ENCODE measurements around the gene ACVR1B.

ACVR1B gene

DNA sequence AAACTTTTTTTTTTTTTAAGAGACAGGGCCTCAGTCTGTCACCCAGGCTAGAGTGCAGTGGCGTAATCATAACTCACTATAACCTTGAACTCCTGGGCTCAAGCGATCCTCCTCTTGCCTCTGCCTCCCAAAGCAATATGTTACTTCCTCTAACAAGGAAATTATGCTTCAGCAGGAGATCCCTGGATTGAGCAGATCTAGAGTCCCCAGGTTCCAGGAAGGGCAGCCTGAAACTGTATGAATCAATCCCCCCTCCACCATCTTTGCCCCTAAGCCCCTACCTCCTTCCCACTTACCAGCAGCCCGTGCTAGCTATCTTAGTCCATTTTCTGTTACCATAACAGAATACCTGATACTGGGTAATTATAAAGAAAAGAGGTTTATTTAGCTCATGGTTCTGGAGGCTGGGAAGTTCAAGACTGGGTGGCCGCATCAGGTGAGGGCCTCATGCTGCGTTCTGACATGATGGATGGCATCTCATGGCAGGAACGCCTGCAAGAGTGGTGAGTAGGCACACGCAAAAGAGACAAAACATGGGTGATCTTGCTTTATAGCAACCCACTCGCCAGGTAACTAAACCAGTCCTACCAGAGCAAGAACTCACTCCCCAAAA lies 60.2 kb downstream of the ACVR1B start:
- Histone ChIP-seq H3K4me2 (ENCODE audit: insufficient read depth, low read length) (no peak overlapping the region), H3K4me1 (ENCODE audit: insufficient read depth, low read length) (peaks cover 20% of the 10 kb centered on the region), H3K36me3 (ENCODE audit: insufficient read depth, low read length) (no peaks in the 10 kb centered on the region), H3K27ac (ENCODE audit: low read length) (no peak overlapping the region), H3K9ac (ENCODE audit: low read depth, low read length) (no peak overlapping the region), H3K27me3 (ENCODE audit: insufficient read depth, low read length, poor library complexity) (peaks cover 25% of the 10 kb centered on the region), H3K79me2 (ENCODE audit: insufficient read depth, low read length) (no peaks in the 10 kb centered on the region), H4K20me1 (ENCODE audit: insufficient read depth, low read length) (peaks cover 4% of the 10 kb centered on the region; the same call in 1 of the 2 replicates), H3K9me3 (ENCODE audit: insufficient read depth, low read length, severe bottlenecking) (no peaks in the 10 kb centered on the region), H3K4me3 (ENCODE audit: low read depth in 1 of 2, low read length in 2 of 2) (no peak overlapping the region), H2AFZ (ENCODE audit: low read depth, low read length) (no peak overlapping the region)
- no peak for TF ChIP-seq EZH2 (IDR thresholded peaks at IDR 0.05; ENCODE audit: borderline replicate concordance, low read depth, low read length, severe bottlenecking)
- TF ChIP-seq, protein P1, sequence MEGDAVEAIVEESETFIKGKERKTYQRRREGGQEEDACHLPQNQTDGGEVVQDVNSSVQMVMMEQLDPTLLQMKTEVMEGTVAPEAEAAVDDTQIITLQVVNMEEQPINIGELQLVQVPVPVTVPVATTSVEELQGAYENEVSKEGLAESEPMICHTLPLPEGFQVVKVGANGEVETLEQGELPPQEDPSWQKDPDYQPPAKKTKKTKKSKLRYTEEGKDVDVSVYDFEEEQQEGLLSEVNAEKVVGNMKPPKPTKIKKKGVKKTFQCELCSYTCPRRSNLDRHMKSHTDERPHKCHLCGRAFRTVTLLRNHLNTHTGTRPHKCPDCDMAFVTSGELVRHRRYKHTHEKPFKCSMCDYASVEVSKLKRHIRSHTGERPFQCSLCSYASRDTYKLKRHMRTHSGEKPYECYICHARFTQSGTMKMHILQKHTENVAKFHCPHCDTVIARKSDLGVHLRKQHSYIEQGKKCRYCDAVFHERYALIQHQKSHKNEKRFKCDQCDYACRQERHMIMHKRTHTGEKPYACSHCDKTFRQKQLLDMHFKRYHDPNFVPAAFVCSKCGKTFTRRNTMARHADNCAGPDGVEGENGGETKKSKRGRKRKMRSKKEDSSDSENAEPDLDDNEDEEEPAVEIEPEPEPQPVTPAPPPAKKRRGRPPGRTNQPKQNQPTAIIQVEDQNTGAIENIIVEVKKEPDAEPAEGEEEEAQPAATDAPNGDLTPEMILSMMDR (IDR thresholded peaks at IDR 0.05; ENCODE audit: borderline replicate concordance, extremely low read depth, low read length, poor library complexity, severe bottlenecking) = no peak
- DNase-seq = no peak
- no peak for ATAC-seq (ENCODE audit: insufficient read depth, low read depth)

DNA sequence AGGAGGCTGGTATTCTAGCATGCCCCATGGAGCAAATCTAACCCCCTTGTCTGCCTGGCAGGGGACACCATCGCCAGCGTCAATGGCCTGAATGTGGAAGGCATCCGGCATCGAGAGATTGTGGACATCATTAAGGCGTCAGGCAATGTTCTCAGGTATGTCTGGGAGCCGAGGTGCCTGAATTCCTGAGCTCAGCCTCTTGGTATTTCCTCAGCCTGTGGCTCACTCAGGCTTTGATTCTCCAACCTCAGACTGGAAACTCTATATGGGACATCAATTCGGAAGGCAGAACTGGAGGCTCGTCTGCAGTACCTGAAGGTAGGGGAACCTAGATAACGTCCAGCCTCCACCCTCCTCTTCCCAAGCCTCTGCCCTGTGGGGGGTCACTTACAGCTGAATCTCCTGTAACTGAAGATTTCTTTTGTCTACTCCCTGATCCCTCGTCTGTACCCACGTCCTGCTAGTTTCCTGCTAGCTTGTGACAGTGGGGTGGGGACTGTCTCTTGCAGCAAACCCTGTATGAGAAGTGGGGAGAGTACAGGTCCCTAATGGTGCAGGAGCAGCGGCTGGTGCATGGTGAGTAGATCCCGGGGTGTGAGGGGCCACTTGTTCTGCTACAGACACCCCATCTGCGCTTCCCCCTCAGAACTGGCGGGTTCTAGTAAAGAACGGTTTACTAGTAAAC lies 62.3 kb downstream of the ACVR1B start:
- Histone ChIP-seq H3K79me2 (ENCODE audit: insufficient read depth, low read length) (no peaks in the 10 kb centered on the region), H3K9me3 (ENCODE audit: insufficient read depth, low read length, severe bottlenecking) (no peaks in the 10 kb centered on the region), H3K27me3 (ENCODE audit: insufficient read depth, low read length, poor library complexity) (peaks cover 4% of the 10 kb centered on the region), H3K4me3 (ENCODE audit: low read depth in 1 of 2, low read length in 2 of 2) (no peak overlapping the region), H4K20me1 (ENCODE audit: insufficient read depth, low read length) (no peaks in the 10 kb centered on the region), H3K4me1 (ENCODE audit: insufficient read depth, low read length) (peaks cover 10% of the 10 kb centered on the region), H3K4me2 (ENCODE audit: insufficient read depth, low read length) (no peak overlapping the region), H3K9ac (ENCODE audit: low read depth, low read length) (no peak overlapping the region), H3K27ac (ENCODE audit: low read length) (no peak overlapping the region), H3K36me3 (ENCODE audit: insufficient read depth, low read length) (no peaks in the 10 kb centered on the region), H2AFZ (ENCODE audit: low read depth, low read length) (no peak overlapping the region)
- no peak for DNase-seq
- TF ChIP-seq, protein P1 (IDR thresholded peaks at IDR 0.05; ENCODE audit: borderline replicate concordance, extremely low read depth, low read length, poor library complexity, severe bottlenecking) = no peak
- TF ChIP-seq EZH2 (IDR thresholded peaks at IDR 0.05; ENCODE audit: borderline replicate concordance, low read depth, low read length, severe bottlenecking) = no peak
- ATAC-seq (ENCODE audit: insufficient read depth, low read depth) = no peak

DNA sequence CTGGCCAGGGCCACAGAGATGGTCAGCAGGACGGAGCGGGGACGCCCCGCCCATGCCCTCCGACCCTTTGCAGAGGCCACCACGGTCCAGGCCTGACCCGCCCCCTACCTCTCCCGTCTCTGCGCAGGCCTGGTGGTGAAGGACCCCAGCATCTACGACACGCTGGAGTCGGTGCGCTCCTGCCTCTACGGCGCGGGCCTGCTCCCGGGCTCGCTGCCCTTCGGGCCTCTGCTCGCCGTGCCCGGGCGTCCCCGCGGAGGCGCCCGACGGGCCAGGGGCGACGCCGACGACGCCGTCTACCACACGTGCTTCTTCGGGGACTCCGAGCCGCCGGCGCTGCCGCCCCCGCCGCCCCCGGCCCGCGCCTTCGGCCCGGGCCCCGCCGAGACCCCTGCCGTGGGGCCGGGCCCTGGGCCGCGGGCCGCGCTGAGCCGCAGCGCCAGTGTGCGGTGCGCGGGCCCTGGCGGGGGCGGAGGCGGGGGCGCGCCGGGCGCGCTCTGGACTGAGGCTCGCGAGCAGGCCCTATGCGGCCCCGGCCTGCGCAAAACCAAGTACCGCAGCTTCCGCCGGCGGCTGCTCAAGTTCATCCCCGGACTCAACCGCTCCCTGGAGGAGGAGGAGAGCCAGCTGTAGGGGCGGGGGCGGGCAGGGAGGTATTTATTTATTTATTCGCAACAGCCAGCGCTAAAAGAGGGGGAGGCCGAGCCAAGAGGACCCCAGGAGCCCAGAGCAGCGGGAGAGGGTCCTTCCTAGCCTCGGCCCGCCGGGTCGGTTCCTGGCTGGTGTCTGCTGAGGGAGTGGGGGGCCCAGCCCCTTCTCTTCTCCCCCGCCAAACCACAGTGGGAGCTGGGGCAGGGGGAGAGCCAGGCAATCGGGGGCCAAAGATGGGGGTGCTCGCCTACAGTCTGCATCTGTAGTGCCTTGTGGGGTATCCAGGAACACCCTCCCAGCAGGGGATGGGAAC lies 63.4 kb downstream of the ACVR1B start:
- Histone ChIP-seq H3K27ac (ENCODE audit: low read length) (peak overlapping the region; percentile 27; the same call in 1 of the 2 replicates), H3K4me2 (ENCODE audit: insufficient read depth, low read length) (no peak overlapping the region), H3K9ac (ENCODE audit: low read depth, low read length) (no peak overlapping the region), H3K79me2 (ENCODE audit: insufficient read depth, low read length) (no peaks in the 10 kb centered on the region), H3K9me3 (ENCODE audit: insufficient read depth, low read length, severe bottlenecking) (no peaks in the 10 kb centered on the region), H3K36me3 (ENCODE audit: insufficient read depth, low read length) (no peaks in the 10 kb centered on the region), H2AFZ (ENCODE audit: low read depth, low read length) (no peak overlapping the region), H3K27me3 (ENCODE audit: insufficient read depth, low read length, poor library complexity) (no peaks in the 10 kb centered on the region), H3K4me1 (ENCODE audit: insufficient read depth, low read length) (peaks cover 10% of the 10 kb centered on the region), H4K20me1 (ENCODE audit: insufficient read depth, low read length) (no peaks in the 10 kb centered on the region), H3K4me3 (ENCODE audit: low read depth in 1 of 2, low read length in 2 of 2) (no peak overlapping the region)
- DNase-seq (no peak), ATAC-seq (ENCODE audit: insufficient read depth, low read depth) (no peak)
- TF ChIP-seq, protein P1 (IDR thresholded peaks at IDR 0.05; ENCODE audit: borderline replicate concordance, extremely low read depth, low read length, poor library complexity, severe bottlenecking) = no peak
- no peak for TF ChIP-seq EZH2 (IDR thresholded peaks at IDR 0.05; ENCODE audit: borderline replicate concordance, low read depth, low read length, severe bottlenecking)

Measured in DND-41 (cell line).